H1 (cell line): ENCODE results near the gene CUL4A. TPM values are rescaled to one million over a fixed set of nuclear protein-coding genes. Genes with fewer than 3 reads are reported as not detected.

ENCODE experiments used
- CTCF ChIA-PET: fragments of 300-600 bp; sonication (Branson Sonifier 250); formaldehyde crosslinking; loops from one replicate; lab custom pipeline; 2021; ENCODE audit not compliant: partially characterized antibody; lab: Charles Lee
- POLR2A ChIA-PET: fragments of 300-600 bp; sonication (Branson Sonifier 250); formaldehyde crosslinking; loops from one replicate; lab custom pipeline; 2021; ENCODE audit warnings: inconsistent platforms; ENCODE audit not compliant: partially characterized antibody; lab: Charles Lee
- DNase-seq, 2 experiments: peaks; one replicate each; pipeline versions ENCODE4 v3.0.0 to v3.0.0-alpha.2; 2010 to 2022; ENCODE audit warnings: low spot score in 2 of 2, low read depth in 1 of 2, mixed read lengths in 1 of 2
- FAIRE-seq: peaks from 2 replicates; lab custom pipeline; 2011; peaks lifted over from hg19 to GRCh38; lab: Jason Lieb, UNC
- H2AFZ ChIP-seq: 2 replicates; pipeline ENCODE4 v1.8.1; 2012; ENCODE audit warnings: low read length, inconsistent platforms
- H2AK5ac ChIP-seq: 2 replicates; pipeline ENCODE4 v1.6.1; 2013; ENCODE audit warnings: low read depth, low read length
- H2BK120ac ChIP-seq: replicated peaks from 2 replicates; pipeline ENCODE3; 2013; ENCODE audit warnings: low read depth, low read length, inconsistent platforms
- H2BK12ac ChIP-seq: 2 replicates; pipeline ENCODE4 v1.6.1; 2013; ENCODE audit warnings: low read depth, low read length
- H2BK15ac ChIP-seq: 2 replicates; pipeline ENCODE4 v1.6.1; 2013; ENCODE audit warnings: low read length
- H2BK20ac ChIP-seq: 2 replicates; pipeline ENCODE4 v1.6.1; 2013; ENCODE audit warnings: low read length
- H2BK5ac ChIP-seq: 2 replicates; pipeline ENCODE4 v1.6.1; 2013; ENCODE audit warnings: low read depth, low read length
- H3K14ac ChIP-seq: 2 replicates; pipeline ENCODE4 v1.6.1; 2013; ENCODE audit warnings: inconsistent platforms; ENCODE audit not compliant: insufficient read length
- H3K18ac ChIP-seq: 2 replicates; pipeline ENCODE4 v1.6.1; 2013; ENCODE audit warnings: low read length; ENCODE audit errors: extremely low read depth
- H3K23ac ChIP-seq: 2 replicates; pipeline ENCODE4 v1.6.1; 2013; ENCODE audit warnings: inconsistent platforms; ENCODE audit not compliant: insufficient read length
- H3K23me2 ChIP-seq: 2 replicates; pipeline ENCODE4 v1.6.1; 2013; ENCODE audit warnings: low read depth, low read length
- H3K27ac ChIP-seq: 2 replicates; pipeline ENCODE4 v1.6.1; 2011; ENCODE audit warnings: low read depth, low read length, inconsistent platforms
- H3K27me3 ChIP-seq, 4 experiments: replicated peaks in 1 of 4; 1 replicate in 1 of 4; 2 replicates in 3 of 4; pipeline versions ENCODE4 v1.6.1 to v1.8.1; 2011 to 2013; ENCODE audit warnings: low read length in 3 of 4, mild to moderate bottlenecking in 3 of 4, inconsistent platforms in 2 of 4, mixed read lengths in 2 of 4, moderate library complexity in 1 of 4; ENCODE audit not compliant: control insufficient read depth in 3 of 4, insufficient read depth in 3 of 4; ENCODE audit errors: extremely low read depth in 1 of 4
- H3K36me3 ChIP-seq, 4 experiments: 2 replicates each; pipeline versions ENCODE4 v1.6.1 to v1.8.1; 2011 to 2013; ENCODE audit warnings: mild to moderate bottlenecking in 4 of 4, low read length in 3 of 4, moderate library complexity in 2 of 4, control low read depth in 1 of 4, inconsistent platforms in 1 of 4; ENCODE audit not compliant: insufficient read depth in 4 of 4, control insufficient read depth in 2 of 4
- H3K4ac ChIP-seq: replicated peaks from 2 replicates; pipeline ENCODE3; 2013; ENCODE audit warnings: low read length, low read depth, mixed read lengths, inconsistent platforms; ENCODE audit not compliant: insufficient read length
- H3K4me1 ChIP-seq, 4 experiments: replicated peaks in 1 of 4; 1 replicate in 1 of 4; 2 replicates in 3 of 4; pipeline versions ENCODE4 v1.6.1 to v1.8.1; 2011 to 2013; ENCODE audit warnings: low read length in 3 of 4, inconsistent platforms in 2 of 4, mixed read lengths in 1 of 4; ENCODE audit not compliant: insufficient read depth in 4 of 4, control insufficient read depth in 3 of 4
- H3K4me2 ChIP-seq, 2 experiments: 2 replicates each; pipeline versions ENCODE4 v1.6.1 to v1.8.1; 2011 to 2013; ENCODE audit warnings: low read depth in 2 of 2, low read length in 2 of 2, control low read depth in 1 of 2, inconsistent platforms in 1 of 2, mild to moderate bottlenecking in 1 of 2; ENCODE audit not compliant: insufficient read depth in 1 of 2
- H3K4me3 ChIP-seq, 4 experiments: fragments of 200-600, 300-600 bp in 1 of 4; sonication (generic), shearing (Covaris generic), sonication (Bioruptor Twin) in 1 of 4; 2 replicates each; pipeline versions ENCODE4 v1.5.1 to v1.8.1; 2011 to 2016; ENCODE audit warnings: low read length in 4 of 4, low read depth in 3 of 4, control low read depth in 2 of 4, inconsistent platforms in 2 of 4, mild to moderate bottlenecking in 2 of 4, mixed read lengths in 1 of 4, moderate library complexity in 1 of 4; ENCODE audit not compliant: insufficient read depth in 2 of 4; ENCODE audit errors: extremely low read depth in 1 of 4
- H3K56ac ChIP-seq: replicated peaks from 2 replicates; pipeline ENCODE3; 2013; ENCODE audit warnings: low read depth, mild to moderate bottlenecking, mixed read lengths, low read length, inconsistent platforms; ENCODE audit not compliant: insufficient read length
- H3K79me1 ChIP-seq: 2 replicates; pipeline ENCODE4 v1.6.1; 2013; ENCODE audit warnings: low read depth, low read length, control low read depth
- H3K79me2 ChIP-seq, 2 experiments: 2 replicates each; pipeline versions ENCODE4 v1.6.1 to v1.8.1; 2012 to 2013; ENCODE audit warnings: low read length in 2 of 2, mild to moderate bottlenecking in 2 of 2, inconsistent platforms in 1 of 2; ENCODE audit not compliant: insufficient read depth in 2 of 2, control insufficient read depth in 1 of 2
- H3K9ac ChIP-seq, 4 experiments: replicated peaks in 1 of 4; 1 replicate in 1 of 4; 2 replicates in 3 of 4; pipeline versions ENCODE4 v1.6.1 to v1.8.1; 2011 to 2013; ENCODE audit warnings: low read depth in 3 of 4, low read length in 3 of 4, control low read depth in 2 of 4, mild to moderate bottlenecking in 2 of 4, moderate library complexity in 2 of 4, inconsistent platforms in 1 of 4; ENCODE audit errors: extremely low read depth in 1 of 4
- H3K9me3 ChIP-seq, 2 experiments: 2 replicates each; pipeline versions ENCODE4 v1.6.1 to v1.8.1; 2012 to 2013; ENCODE audit warnings: mild to moderate bottlenecking in 2 of 2, moderate library complexity in 2 of 2, control low read depth in 1 of 2, inconsistent platforms in 1 of 2, low read depth in 1 of 2, low read length in 1 of 2, mixed read lengths in 1 of 2; ENCODE audit not compliant: insufficient read depth in 2 of 2
- H4K20me1 ChIP-seq, 2 experiments: replicated peaks in 1 of 2; 2 replicates each; pipeline versions ENCODE3 to v1.8.1; 2011 to 2013; ENCODE audit warnings: inconsistent platforms in 2 of 2, low read length in 2 of 2, mild to moderate bottlenecking in 1 of 2; ENCODE audit not compliant: insufficient read depth in 2 of 2, control insufficient read depth in 1 of 2
- H4K5ac ChIP-seq: 2 replicates; pipeline ENCODE4 v1.6.1; 2013; ENCODE audit warnings: low read length, low read depth, mixed read lengths, inconsistent platforms; ENCODE audit not compliant: insufficient read length
- H4K8ac ChIP-seq: 2 replicates; pipeline ENCODE4 v1.8.0; 2013; ENCODE audit warnings: mild to moderate bottlenecking, moderate library complexity, low read length, inconsistent platforms; ENCODE audit not compliant: insufficient read depth; ENCODE audit errors: extremely low read depth
- H4K91ac ChIP-seq: replicated peaks from 2 replicates; pipeline ENCODE3; 2013; ENCODE audit warnings: low read length, mixed read lengths, inconsistent platforms; ENCODE audit not compliant: insufficient read length
- WGBS, 2 experiments: shearing (Covaris generic) in 1 of 2; methylation state at CpG; one replicate each; pipeline versions ENCODE4 v1.1.6 to v1.1.7; 2013 to 2015; ENCODE audit warnings: low lambda C conversion rate in 2 of 2, mixed read lengths in 2 of 2, inconsistent platforms in 1 of 2, low coverage in 1 of 2, missing lambda C conversion rate in 1 of 2; ENCODE audit not compliant: insufficient replicate concordance in 2 of 2, insufficient coverage in 1 of 2, insufficient read length in 1 of 2; ENCODE audit errors: extremely low coverage in 1 of 2, missing lambda C conversion rate in 1 of 2; 5-methylcytosine and 5-hydroxymethylcytosine counted together
- polyA plus RNA-seq, 7 experiments: library from polyadenylated mRNA; depleted of rRNA in 3 of 7; stranded (reverse) in 5 of 7; unstranded in 2 of 7; fragments of >200 nt in 5 of 7; fragments of 200-250 nt in 2 of 7; gene quantifications; 1 replicate in 5 of 7; 2 replicates in 1 of 7; 4 replicates in 1 of 7; pipeline versions ENCODE4 v1.2.1 to v1.2.3, GENCODE V29; 2011 to 2013; ENCODE audit warnings: missing spikeins in 2 of 7, mixed read lengths in 2 of 7
- total RNA-seq: library from RNA; stranded (reverse); fragmentation: NEBNext Ultra II Directional; extraction: Animal tissue kit (Norgen Biotek cat#: 25700); gene quantifications from 2 replicates; pipeline ENCODE4 v1.2.1, GENCODE V29; 2021

Gene CUL4A
- total and polyA plus RNA-seq, 2 of the 8 experiments (the other 6 are each of a cell fraction or from before 2014, with no cell fraction given): 54.7 to 101 TPM

DNA sequence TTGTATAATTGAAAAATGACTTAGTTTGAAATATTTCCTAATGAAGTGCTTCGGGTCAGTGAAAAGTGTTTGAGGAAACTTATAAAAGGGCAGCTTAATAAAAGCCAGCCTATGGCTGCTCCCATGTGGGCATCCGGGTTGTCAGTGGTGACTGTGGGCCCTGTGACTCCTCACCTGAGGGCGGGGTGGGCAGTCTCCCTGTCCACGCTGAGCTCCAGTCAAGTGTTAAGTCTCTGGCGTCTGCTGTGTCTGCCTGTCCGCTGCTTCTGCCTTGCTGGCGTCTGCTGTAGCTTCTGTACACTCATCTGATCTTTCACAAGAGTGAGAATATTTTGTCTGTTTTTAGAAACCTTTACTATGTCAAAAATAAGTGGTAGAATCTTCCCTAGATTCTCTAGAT is 94.7 kb downstream of the CUL4A start:
- Histone ChIP-seq H3K27me3 (no peaks in the 10 kb centered on the region), H2BK12ac (no peak overlapping the region), H2BK5ac (no peak overlapping the region), H3K9me3 (no peaks in the 10 kb centered on the region), H2BK15ac (no peak overlapping the region), H3K4me2 (no peak overlapping the region), H2BK20ac (no peak overlapping the region), H3K23ac (no peak overlapping the region), H3K36me3 (peaks cover 0 to 2% (median 0%) of the 10 kb centered on the region in 4 experiments; a peak in 2 of 8 replicates), H4K8ac (no peak overlapping the region), H3K56ac (no peak overlapping the region), H2BK120ac (no peak overlapping the region), H3K18ac (no peak overlapping the region), H3K4me1 (no peaks in the 10 kb centered on the region), H2AK5ac (no peak overlapping the region), H3K23me2 (no peaks in the 10 kb centered on the region), H3K9ac (no peak overlapping the region), H3K79me1 (peaks cover 10% of the 10 kb centered on the region), H3K4ac (no peak overlapping the region), H3K14ac (no peak overlapping the region), H2AFZ (no peak overlapping the region), H3K79me2 (peaks cover 0 to 80% of the 10 kb centered on the region in 2 experiments), H4K91ac (no peak overlapping the region), H3K27ac (no peak overlapping the region), H4K5ac (no peak overlapping the region), H4K20me1 (peaks cover 7 to 14% of the 10 kb centered on the region in 2 experiments), H3K4me3 (no peak overlapping the region)
- DNase-seq (no peak), FAIRE-seq (no peak)
- POLR2A ChIA-PET: interaction anchor here (0.9 to 1.3 kb wide), 2 partner anchors 9 to 18 kb away, joined by 3 to 4 read pairs; no protein-coding TSS in a partner anchor
- CTCF ChIA-PET: interaction anchor here (0.6 to 0.7 kb wide), 2 partner anchors 30 to 146 kb away, joined by 3 read pairs; no protein-coding TSS in a partner anchor
- WGBS, 2 experiments: 95% methylated on average over 7 of the region's 7 CpGs; no CpG with 5 or more reads in 1 of the 2 experiments
